ENCODE data around the gene MYPN. TPM values are rescaled to one million over a fixed set of nuclear protein-coding genes. Genes with fewer than 3 reads are reported as not detected.
"Not testable (repeated sequence)": the region's sequence is repeated elsewhere in the genome, so short reads cannot be mapped to it uniquely, and the experiment has no call there.

Gene MYPN
- total RNA-seq, 3 donors from 2014 or later = 0.33 TPM; not detected in 2

GRCh38 chr10:68153473-68154210 is 44.4 kb downstream of the MYPN start:
- DNase-seq (ENCODE audit: low spot score in 2 of 2) = no peak
- Histone ChIP-seq H3K36me3 (no peaks in the 10 kb centered on the region), H3K27ac (no peak overlapping the region), H3K9me3 (no peaks in the 10 kb centered on the region), H3K27me3 (no peaks in the 10 kb centered on the region), H3K4me3 (no peak overlapping the region), H3K4me1 (no peaks in the 10 kb centered on the region)
- TF ChIP-seq POLR2A (IDR thresholded peaks at IDR 0.05) (no peak), CTCF (IDR thresholded peaks at IDR 0.05) (no peak), POLR2AphosphoS5 (IDR thresholded peaks at IDR 0.05) (no peak)
- intact Hi-C loops (cut with DNase I; ENCODE audit: low total_unique reads) = loop anchor here (10.0 kb wide), 1 partner anchor 79 kb away; the partner anchor contains the start of gene HERC4

DNA sequence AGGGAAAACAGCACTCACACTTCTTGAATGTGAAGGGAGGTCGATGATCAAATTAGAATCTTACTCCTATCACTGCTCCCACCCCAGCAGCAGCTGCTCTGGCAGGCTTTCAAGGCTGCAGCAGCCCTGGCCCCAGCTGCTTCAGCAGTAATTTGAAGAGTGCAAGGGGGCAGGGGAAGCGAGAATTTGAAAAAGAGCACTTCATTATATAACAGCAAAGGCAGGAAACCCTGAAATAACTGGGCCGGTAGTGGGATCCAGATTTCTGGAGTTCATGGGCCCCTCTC is 44.9 kb downstream of the MYPN start:
- no peak for DNase-seq (ENCODE audit: low spot score in 2 of 2)
- Histone ChIP-seq H3K4me3 (no peak overlapping the region), H3K36me3 (no peaks in the 10 kb centered on the region), H3K27ac (no peak overlapping the region), H3K9me3 (no peaks in the 10 kb centered on the region), H3K4me1 (no peaks in the 10 kb centered on the region), H3K27me3 (no peaks in the 10 kb centered on the region)
- intact Hi-C loops (cut with DNase I; ENCODE audit: low total_unique reads) = loop anchor here (10.0 kb wide), 1 partner anchor 79 kb away; the partner anchor contains the start of gene HERC4
- TF ChIP-seq POLR2A (IDR thresholded peaks at IDR 0.05) (no peak), POLR2AphosphoS5 (IDR thresholded peaks at IDR 0.05) (no peak), CTCF (IDR thresholded peaks at IDR 0.05) (no peak)

GRCh38 chr10:68155615-68156210 is 46.4 kb downstream of the MYPN start:
- intact Hi-C loops (cut with DNase I; ENCODE audit: low total_unique reads) = loop anchor here (10.0 kb wide), 1 partner anchor 81 kb away; the partner anchor contains the start of gene HERC4
- DNase-seq (ENCODE audit: low spot score in 2 of 2) = no peak
- H3K27ac ChIP-seq = no peak overlapping the region
- H3K4me1 ChIP-seq = no peaks in the 10 kb centered on the region
- TF ChIP-seq CTCF (IDR thresholded peaks at IDR 0.05) = no peak
- TF ChIP-seq POLR2AphosphoS5 (IDR thresholded peaks at IDR 0.05) = no peak
- no peak for TF ChIP-seq POLR2A (IDR thresholded peaks at IDR 0.05)
- H3K36me3 ChIP-seq = no peaks in the 10 kb centered on the region
- no peak overlapping the region for H3K4me3 ChIP-seq
- no peaks in the 10 kb centered on the region for H3K9me3 ChIP-seq
- H3K27me3 ChIP-seq = no peaks in the 10 kb centered on the region

DNA sequence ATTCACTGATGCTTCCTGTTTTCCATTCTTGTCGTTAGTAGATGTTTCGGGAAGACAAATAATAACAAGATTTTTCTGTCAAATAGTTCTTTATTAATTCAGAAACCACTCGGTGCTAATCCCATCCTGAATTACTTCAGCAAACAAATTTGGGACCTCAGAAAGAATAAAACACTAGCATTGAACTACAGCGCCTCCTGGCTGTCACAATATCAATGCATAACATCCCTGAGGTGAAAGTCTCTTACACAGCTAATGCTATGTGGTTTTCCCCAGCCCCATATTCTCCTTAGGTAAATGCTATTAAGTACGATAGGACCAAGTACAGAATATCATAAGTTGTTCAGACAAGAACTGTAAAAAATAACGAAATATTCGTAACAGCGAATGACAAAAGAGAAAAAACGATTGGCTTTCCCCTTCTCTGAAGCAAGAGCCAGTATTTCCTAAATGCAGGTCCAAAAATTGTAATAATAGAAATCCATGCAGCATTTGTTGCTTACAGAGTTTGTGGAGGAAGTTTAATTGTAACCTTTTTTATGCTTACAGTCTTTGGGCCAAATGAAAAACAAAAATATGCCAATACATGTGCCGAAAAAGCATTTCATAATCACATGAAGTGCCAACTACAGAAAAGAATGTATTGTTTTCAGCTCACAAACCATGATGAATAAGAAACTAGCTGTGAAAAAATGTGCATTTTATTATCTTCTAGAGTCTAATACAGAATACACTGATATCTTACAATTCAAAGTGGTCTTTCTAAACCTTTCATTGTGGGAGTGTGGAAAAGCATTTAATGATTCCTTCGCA is 47.3 kb downstream of the MYPN start:
- peak in 1 of 2 donors; percentile 26 for DNase-seq (ENCODE audit: low spot score in 2 of 2)
- Histone ChIP-seq H3K27ac (no peak overlapping the region), H3K4me3 (no peak overlapping the region), H3K27me3 (no peaks in the 10 kb centered on the region), H3K4me1 (no peaks in the 10 kb centered on the region), H3K9me3 (no peaks in the 10 kb centered on the region), H3K36me3 (no peaks in the 10 kb centered on the region)
- no peak for TF ChIP-seq POLR2AphosphoS5 (IDR thresholded peaks at IDR 0.05)
- no peak for TF ChIP-seq POLR2A (IDR thresholded peaks at IDR 0.05)
- peak; percentile 13 to 75 (median 67) for TF ChIP-seq CTCF (IDR thresholded peaks at IDR 0.05)
- intact Hi-C loops (cut with DNase I; ENCODE audit: low total_unique reads) = loop anchor here (10.0 kb wide), 1 partner anchor 82 kb away; the partner anchor contains the start of gene HERC4

GRCh38 chr10:68157522-68157921 is 48.2 kb downstream of the MYPN start:
- H3K9me3 ChIP-seq; H3K27ac ChIP-seq; H3K27me3 ChIP-seq; H3K4me1 ChIP-seq; H3K36me3 ChIP-seq; H3K4me3 ChIP-seq; DNase-seq (ENCODE audit: low spot score in 2 of 2): not testable (repeated sequence)
- intact Hi-C loops (cut with DNase I; ENCODE audit: low total_unique reads) = loop anchor here (10.0 kb wide), 1 partner anchor 83 kb away; the partner anchor contains the start of gene HERC4
